ENCODE data around the gene IFI6. TPM values are rescaled to one million over a fixed set of nuclear protein-coding genes. Genes with fewer than 3 reads are reported as not detected.
"Not testable (repeated sequence)": the region's sequence is repeated elsewhere in the genome, so short reads cannot be mapped to it uniquely, and the experiment has no call there.

Gene IFI6
- total RNA-seq, 1 donor = 497 TPM

- Histone ChIP-seq H3K4me2 (ENCODE audit: insufficient read depth, low read length) (no peak overlapping the region), H3K36me3 (ENCODE audit: insufficient read depth, low read length) (no peaks in the 10 kb centered on the region), H3K27ac (ENCODE audit: low read depth, low read length) (no peak overlapping the region), H3K27me3 (ENCODE audit: insufficient read depth, low read length) (peaks cover 5% of the 10 kb centered on the region), H2AFZ (ENCODE audit: low read length) (no peak overlapping the region), H4K20me1 (ENCODE audit: insufficient read depth, low read length) (no peaks in the 10 kb centered on the region), H3K79me2 (ENCODE audit: insufficient read depth, low read length) (no peaks in the 10 kb centered on the region), H3K9me3 (ENCODE audit: low read depth, low read length) (no peaks in the 10 kb centered on the region), H3K4me1 (ENCODE audit: insufficient read depth, low read length) (no peaks in the 10 kb centered on the region), H3K4me3 (ENCODE audit: insufficient read depth, low read length) (no peak overlapping the region)
- no peak for DNase-seq (ENCODE audit: insufficient read length, low spot score, missing footprints)
- no peak for TF ChIP-seq CTCF (IDR thresholded peaks at IDR 0.05; ENCODE audit: extremely low read depth, low read depth, low read length)
Observed at GRCh38 chr1:27704958-27705357, 33.0 kb upstream of the IFI6 start.

- H3K27me3 ChIP-seq (ENCODE audit: insufficient read depth, low read length); H3K36me3 ChIP-seq (ENCODE audit: insufficient read depth, low read length); H3K79me2 ChIP-seq (ENCODE audit: insufficient read depth, low read length); H3K4me2 ChIP-seq (ENCODE audit: insufficient read depth, low read length); H3K27ac ChIP-seq (ENCODE audit: low read depth, low read length); H2AFZ ChIP-seq (ENCODE audit: low read length); H4K20me1 ChIP-seq (ENCODE audit: insufficient read depth, low read length); H3K4me3 ChIP-seq (ENCODE audit: insufficient read depth, low read length); H3K9me3 ChIP-seq (ENCODE audit: low read depth, low read length); DNase-seq (ENCODE audit: insufficient read length, low spot score, missing footprints); H3K4me1 ChIP-seq (ENCODE audit: insufficient read depth, low read length): not testable (repeated sequence)
Observed at GRCh38 chr1:27696835-27697234, 24.8 kb upstream of the IFI6 start.

- Histone ChIP-seq H3K79me2 (ENCODE audit: insufficient read depth, low read length) (no peaks in the 10 kb centered on the region), H3K27ac (ENCODE audit: low read depth, low read length) (peak overlapping the region; percentile 6), H3K36me3 (ENCODE audit: insufficient read depth, low read length) (no peaks in the 10 kb centered on the region), H3K4me1 (ENCODE audit: insufficient read depth, low read length) (peaks cover 12% of the 10 kb centered on the region), H3K9me3 (ENCODE audit: low read depth, low read length) (no peaks in the 10 kb centered on the region), H2AFZ (ENCODE audit: low read length) (peak overlapping the region; percentile 40), H4K20me1 (ENCODE audit: insufficient read depth, low read length) (no peaks in the 10 kb centered on the region), H3K4me2 (ENCODE audit: insufficient read depth, low read length) (peak overlapping the region; percentile 69), H3K27me3 (ENCODE audit: insufficient read depth, low read length) (peaks cover 2% of the 10 kb centered on the region), H3K4me3 (ENCODE audit: insufficient read depth, low read length) (no peak overlapping the region)
- no peak for DNase-seq (ENCODE audit: insufficient read length, low spot score, missing footprints)
- TF ChIP-seq CTCF (IDR thresholded peaks at IDR 0.05; ENCODE audit: extremely low read depth, low read depth, low read length) = no peak
Observed at GRCh38 chr1:27690183-27690582, 18.2 kb upstream of the IFI6 start.

GRCh38 chr1:27689423-27690173, 17.6 kb upstream of the IFI6 start:
- DNase-seq (ENCODE audit: insufficient read length, low spot score, missing footprints) = no peak
- TF ChIP-seq CTCF (IDR thresholded peaks at IDR 0.05; ENCODE audit: extremely low read depth, low read depth, low read length) = no peak
- Histone ChIP-seq H3K9me3 (ENCODE audit: low read depth, low read length) (no peaks in the 10 kb centered on the region), H4K20me1 (ENCODE audit: insufficient read depth, low read length) (no peaks in the 10 kb centered on the region), H3K27me3 (ENCODE audit: insufficient read depth, low read length) (peaks cover 2% of the 10 kb centered on the region), H3K4me1 (ENCODE audit: insufficient read depth, low read length) (peaks cover 12% of the 10 kb centered on the region), H3K79me2 (ENCODE audit: insufficient read depth, low read length) (no peaks in the 10 kb centered on the region), H3K4me3 (ENCODE audit: insufficient read depth, low read length) (peak overlapping the region; percentile 41), H2AFZ (ENCODE audit: low read length) (peak overlapping the region; percentile 52), H3K27ac (ENCODE audit: low read depth, low read length) (peak overlapping the region; percentile 6), H3K4me2 (ENCODE audit: insufficient read depth, low read length) (peak overlapping the region; percentile 69), H3K36me3 (ENCODE audit: insufficient read depth, low read length) (no peaks in the 10 kb centered on the region)

Measured in osteoblast (primary cell).